Mammary epithelial cell (primary cell): Measurements from ENCODE around the gene CD33.

ENCODE experiments used
- EZH2 ChIP-seq: IDR thresholded peaks from 2 replicates; pipeline ENCODE4 v1.6.1; 2012; ENCODE audit warnings: low read length, inconsistent platforms, borderline replicate concordance
- TF ChIP-seq, protein P1 (sequence below), 2 donors: IDR thresholded peaks in 1 of 2; conservative IDR thresholded peaks in 1 of 2; 2 replicates each; pipeline ENCODE4 v1.5.1; 2011 to 2012; ENCODE audit warnings: inconsistent platforms in 2 of 2, low read length in 2 of 2, mild to moderate bottlenecking in 2 of 2, control low read depth in 1 of 2, low read depth in 1 of 2; ENCODE audit not compliant: insufficient read depth in 1 of 2; ENCODE audit errors: extremely low read depth in 1 of 2

DNA sequence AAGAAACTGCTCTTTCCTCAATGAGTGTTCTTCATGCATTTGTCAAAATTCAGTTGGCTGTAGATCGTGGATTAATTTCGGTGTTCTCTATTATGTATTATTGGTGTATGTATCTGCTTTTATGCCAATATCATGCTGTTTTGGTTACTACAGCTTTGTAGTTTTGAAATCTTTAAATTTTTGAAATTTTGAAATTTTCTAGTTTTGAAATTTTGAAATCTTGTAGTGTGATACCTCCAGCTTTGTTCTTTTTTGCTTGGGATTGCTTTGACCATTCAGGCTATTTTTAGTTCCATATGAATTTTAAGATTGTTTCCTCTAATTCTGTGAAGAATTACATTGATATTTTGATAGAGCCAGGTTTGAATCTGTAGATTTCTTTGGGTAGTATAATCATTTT is 3.1 kb downstream of the CD33 start:
- TF ChIP-seq, protein P1, sequence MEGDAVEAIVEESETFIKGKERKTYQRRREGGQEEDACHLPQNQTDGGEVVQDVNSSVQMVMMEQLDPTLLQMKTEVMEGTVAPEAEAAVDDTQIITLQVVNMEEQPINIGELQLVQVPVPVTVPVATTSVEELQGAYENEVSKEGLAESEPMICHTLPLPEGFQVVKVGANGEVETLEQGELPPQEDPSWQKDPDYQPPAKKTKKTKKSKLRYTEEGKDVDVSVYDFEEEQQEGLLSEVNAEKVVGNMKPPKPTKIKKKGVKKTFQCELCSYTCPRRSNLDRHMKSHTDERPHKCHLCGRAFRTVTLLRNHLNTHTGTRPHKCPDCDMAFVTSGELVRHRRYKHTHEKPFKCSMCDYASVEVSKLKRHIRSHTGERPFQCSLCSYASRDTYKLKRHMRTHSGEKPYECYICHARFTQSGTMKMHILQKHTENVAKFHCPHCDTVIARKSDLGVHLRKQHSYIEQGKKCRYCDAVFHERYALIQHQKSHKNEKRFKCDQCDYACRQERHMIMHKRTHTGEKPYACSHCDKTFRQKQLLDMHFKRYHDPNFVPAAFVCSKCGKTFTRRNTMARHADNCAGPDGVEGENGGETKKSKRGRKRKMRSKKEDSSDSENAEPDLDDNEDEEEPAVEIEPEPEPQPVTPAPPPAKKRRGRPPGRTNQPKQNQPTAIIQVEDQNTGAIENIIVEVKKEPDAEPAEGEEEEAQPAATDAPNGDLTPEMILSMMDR (conservative IDR thresholded peaks at IDR 0.05 in 1 of 2, IDR thresholded peaks at IDR 0.05 in 1 of 2; ENCODE audit: extremely low read depth in 1 of 2, insufficient read depth in 1 of 2, low read depth in 1 of 2, low read length in 2 of 2) = no peak
- no peak for TF ChIP-seq EZH2
